C4-2B (cell line): ENCODE results near the gene SIPA1L2.

Experiments used
- H3K27ac ChIP-seq: fragments of 450-650 bp; 2 replicates; pipeline ENCODE4 v1.5.1; 2017
- ZFX ChIP-seq: fragments of 450-650 bp; IDR thresholded peaks from 2 replicates; pipeline ENCODE4 v1.6.1; 2017
- TF ChIP-seq, protein P1 (sequence below): fragments of 450-650 bp; conservative IDR thresholded peaks from 2 replicates; pipeline ENCODE4 v1.5.1; 2017; ENCODE audit warnings: mild to moderate bottlenecking

Gene SIPA1L2

DNA sequence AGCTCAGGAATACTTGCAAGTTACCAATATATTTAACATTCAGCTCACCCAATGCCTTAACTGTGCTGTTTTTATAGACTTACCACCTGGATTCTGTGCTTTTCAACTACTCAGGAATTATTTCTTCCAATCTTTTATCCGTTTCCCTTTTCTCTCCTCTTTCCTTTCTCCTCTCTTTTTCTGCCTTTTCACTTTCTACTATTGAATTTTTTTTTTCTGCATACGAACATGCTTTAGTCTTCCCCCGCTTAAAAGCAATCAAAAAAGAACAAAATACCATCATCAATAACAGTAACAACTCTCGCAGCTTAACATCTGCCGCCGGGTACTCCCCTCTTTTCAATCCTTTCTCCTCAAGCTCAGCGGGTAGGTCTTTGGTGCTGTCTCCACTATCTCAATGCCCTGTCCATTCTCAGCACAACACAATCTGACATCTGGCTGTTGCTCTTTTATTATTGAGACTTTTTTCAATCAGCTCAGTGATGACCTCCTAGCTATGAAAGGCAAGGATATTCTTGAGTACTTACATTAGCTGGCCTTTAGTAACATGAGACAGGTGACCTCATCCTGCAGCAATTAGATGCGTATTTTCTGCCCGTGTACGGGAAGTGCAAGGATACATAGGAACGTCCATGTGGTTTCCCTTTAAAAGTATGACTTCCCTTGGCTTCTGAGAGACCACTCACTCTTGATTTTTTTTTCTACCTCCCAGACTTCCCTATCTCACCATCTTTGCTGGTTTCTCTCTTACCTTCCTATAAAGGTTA, 40.2 kb upstream of the SIPA1L2 start:
- no peak overlapping the region for H3K27ac ChIP-seq
- no peak for TF ChIP-seq ZFX
- TF ChIP-seq, protein P1, sequence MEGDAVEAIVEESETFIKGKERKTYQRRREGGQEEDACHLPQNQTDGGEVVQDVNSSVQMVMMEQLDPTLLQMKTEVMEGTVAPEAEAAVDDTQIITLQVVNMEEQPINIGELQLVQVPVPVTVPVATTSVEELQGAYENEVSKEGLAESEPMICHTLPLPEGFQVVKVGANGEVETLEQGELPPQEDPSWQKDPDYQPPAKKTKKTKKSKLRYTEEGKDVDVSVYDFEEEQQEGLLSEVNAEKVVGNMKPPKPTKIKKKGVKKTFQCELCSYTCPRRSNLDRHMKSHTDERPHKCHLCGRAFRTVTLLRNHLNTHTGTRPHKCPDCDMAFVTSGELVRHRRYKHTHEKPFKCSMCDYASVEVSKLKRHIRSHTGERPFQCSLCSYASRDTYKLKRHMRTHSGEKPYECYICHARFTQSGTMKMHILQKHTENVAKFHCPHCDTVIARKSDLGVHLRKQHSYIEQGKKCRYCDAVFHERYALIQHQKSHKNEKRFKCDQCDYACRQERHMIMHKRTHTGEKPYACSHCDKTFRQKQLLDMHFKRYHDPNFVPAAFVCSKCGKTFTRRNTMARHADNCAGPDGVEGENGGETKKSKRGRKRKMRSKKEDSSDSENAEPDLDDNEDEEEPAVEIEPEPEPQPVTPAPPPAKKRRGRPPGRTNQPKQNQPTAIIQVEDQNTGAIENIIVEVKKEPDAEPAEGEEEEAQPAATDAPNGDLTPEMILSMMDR: no peak

- H3K27ac ChIP-seq: peak overlapping the region; percentile 32; the same call in 1 of the 2 replicates
Measured at GRCh38 chr1:232667778-232668165, 37.8 kb upstream of the SIPA1L2 start.

DNA sequence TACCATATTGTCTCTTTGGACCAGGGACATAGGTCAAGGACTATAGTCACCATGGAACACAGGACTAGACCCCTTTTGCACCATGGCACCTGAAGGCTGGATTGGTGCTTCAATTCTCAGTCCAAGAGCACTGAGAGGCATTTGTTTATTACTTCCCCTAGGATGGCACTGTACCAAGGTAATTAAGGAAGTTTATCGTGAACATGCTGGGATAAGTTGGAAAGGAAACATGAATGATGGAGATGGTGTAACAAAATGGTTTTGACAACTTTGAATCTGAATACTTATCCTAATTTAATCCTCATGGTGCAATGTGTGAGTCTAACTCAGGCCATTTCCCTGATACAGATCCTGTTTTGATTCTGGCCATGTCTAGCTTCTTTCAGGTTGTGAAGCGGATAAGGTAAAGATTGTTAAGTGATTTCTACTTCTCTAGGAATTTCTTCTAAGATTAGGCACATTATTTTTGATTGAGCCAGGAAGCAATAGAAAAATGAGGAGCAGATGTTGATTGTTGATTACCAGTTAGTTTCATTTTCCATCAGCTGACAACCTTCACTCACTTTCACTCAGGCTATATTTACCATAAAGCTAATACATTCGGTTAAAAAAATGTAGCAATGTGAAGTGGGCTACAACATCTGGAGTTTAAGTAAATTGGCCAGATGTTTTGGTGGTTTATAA, 37.3 kb upstream of the SIPA1L2 start:
- no peak for TF ChIP-seq ZFX
- TF ChIP-seq, protein P1: no peak
- peak overlapping the region; percentile 37; the same call in 1 of the 2 replicates for H3K27ac ChIP-seq

More at GRCh38 chr1:232667778-232668165, 37.8 kb upstream of the SIPA1L2 start:
- TF ChIP-seq, protein P1: no peak
- no peak for TF ChIP-seq ZFX

DNA sequence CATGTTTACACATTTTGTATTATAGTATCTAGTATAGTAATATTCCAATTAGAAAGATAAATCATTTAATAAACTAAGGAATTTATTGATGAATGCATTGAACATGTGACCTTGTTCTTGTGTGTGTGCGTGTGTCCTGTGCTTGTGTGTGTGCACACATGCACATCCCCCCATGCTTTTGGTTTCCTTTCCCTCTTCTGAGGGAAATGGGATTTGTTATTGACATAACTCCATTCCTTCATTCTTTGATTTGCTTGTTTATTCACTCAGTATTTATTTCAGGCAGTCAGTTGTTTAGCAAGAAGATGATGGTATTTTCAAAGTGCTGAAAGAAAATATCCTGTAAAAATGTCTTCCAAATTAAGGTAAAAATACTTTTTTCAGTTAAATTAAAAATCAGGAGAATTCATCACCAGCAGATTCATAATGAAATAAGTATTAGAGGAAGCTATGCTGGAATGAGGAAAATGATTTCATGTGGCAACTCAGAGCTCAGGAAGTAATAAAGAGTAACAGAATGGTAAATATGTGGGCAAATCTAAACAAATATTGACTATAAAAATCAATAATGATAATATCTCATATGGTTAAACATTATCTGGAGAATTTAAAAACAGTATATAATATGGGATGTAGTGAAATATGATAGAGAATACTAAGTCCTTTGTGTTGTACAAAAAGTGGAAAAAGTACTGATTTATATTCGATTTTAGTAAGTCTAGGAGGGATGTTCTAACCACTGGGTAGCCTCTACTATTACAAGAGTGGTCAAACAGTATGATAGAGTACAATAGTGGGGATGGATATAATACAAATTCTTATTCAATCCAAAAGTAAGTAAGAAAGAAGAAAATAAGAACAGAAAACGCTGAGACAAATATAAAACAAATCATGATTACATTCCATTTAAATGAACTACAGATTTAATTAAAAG, 35.2 kb upstream of the SIPA1L2 start:
- TF ChIP-seq ZFX: no peak
- peak overlapping the region; percentile 86 for H3K27ac ChIP-seq

DNA sequence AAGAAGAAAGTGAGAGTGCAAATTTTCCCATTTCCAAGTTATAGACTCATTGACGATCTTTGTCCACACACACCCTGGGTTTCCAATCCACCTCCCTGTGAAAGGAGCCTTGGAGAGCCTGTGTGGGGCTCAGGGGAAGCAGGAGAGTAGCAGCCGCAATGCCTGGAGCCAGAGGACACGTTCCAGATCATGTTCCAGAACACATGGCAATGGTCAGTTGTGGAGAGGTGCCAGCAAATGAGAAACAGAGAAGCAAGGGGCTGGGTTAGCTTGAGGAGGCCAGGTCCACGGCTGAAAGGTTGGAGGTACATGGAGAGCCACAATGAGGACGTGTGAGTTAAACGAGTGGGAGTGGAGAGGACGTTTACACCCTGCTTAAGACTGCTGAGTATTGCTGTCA, 33.0 kb upstream of the SIPA1L2 start:
- peak overlapping the region; percentile 86 for H3K27ac ChIP-seq
- no peak for TF ChIP-seq ZFX
- TF ChIP-seq, protein P1: no peak

GRCh38 chr1:232658386-232658785, 28.5 kb upstream of the SIPA1L2 start:
- no peak overlapping the region for H3K27ac ChIP-seq
- TF ChIP-seq, protein P1: no peak
- TF ChIP-seq ZFX: no peak

GRCh38 chr1:232657426-232658005, 27.6 kb upstream of the SIPA1L2 start:
- H3K27ac ChIP-seq: no peak overlapping the region
- TF ChIP-seq ZFX: no peak
- TF ChIP-seq, protein P1: no peak
